Lower leg skin (tissue), 4 donors: Measurements from ENCODE around the gene VSTM4. TPM values are rescaled to one million over a fixed set of nuclear protein-coding genes. Genes with fewer than 3 reads are reported as not detected.
A peak's percentile ranks its signal among the peaks of the same experiment; 100 is the strongest.

ENCODE experiments used
- DNase-seq, 2 donors: peaks; one replicate each; pipeline ENCODE4 v3.0.0-alpha.2; 2019; ENCODE audit warnings: low spot score in 2 of 2
- H3K4me3 ChIP-seq: fragments of 200-600 bp; sonication (generic); 2 replicates; pipeline ENCODE4 v1.5.1; 2017; ENCODE audit warnings: mild to moderate bottlenecking, low read depth; ENCODE audit not compliant: poor library complexity, severe bottlenecking
- CTCF ChIP-seq, 3 donors: fragments of 450-650 bp; IDR thresholded peaks; one replicate each; pipeline ENCODE4 v1.5.1; 2016; ENCODE audit warnings: antibody characterized with exemption in 3 of 3, mild to moderate bottlenecking in 3 of 3, moderate library complexity in 2 of 3
- POLR2A ChIP-seq, 2 donors: fragments of 450-650 bp; IDR thresholded peaks; one replicate each; pipeline ENCODE4 v1.6.1; 2016 to 2017; ENCODE audit warnings: antibody characterized with exemption in 2 of 2, mild to moderate bottlenecking in 1 of 2, moderate library complexity in 1 of 2
- WGBS, 2 donors: methylation state at CpG; one replicate each; pipeline ENCODE4 v1.1.5; 2018; 5-methylcytosine and 5-hydroxymethylcytosine counted together
- intact Hi-C: fragments of 100-400 bp; cut with DNase I; formaldehyde crosslinking; loops from one replicate; pipeline ENCODE4 v1.15.0; 2023; ENCODE audit warnings: low total_unique reads
- total RNA-seq, 4 donors: library from RNA; depleted of rRNA; stranded (reverse); fragments of >200 nt; gene quantifications; one replicate each; pipeline ENCODE4 v1.1.0, GENCODE V29; 2016

The VSTM4 gene
- total RNA-seq, 4 donors from 2014 or later, result 1.1 to 5.0 (median 3.3) TPM

GRCh38 chr10:49081547-49082275, 33.6 kb downstream of the VSTM4 start:
- peak in 1 of 2 donors; percentile 82 for DNase-seq
- no peak for TF ChIP-seq POLR2A (IDR thresholded peaks at IDR 0.05)
- no peak for TF ChIP-seq CTCF (IDR thresholded peaks at IDR 0.05)
- no peak overlapping the region for H3K4me3 ChIP-seq
- 56 to 75% methylated on average over 9 of the region's 9 CpGs for WGBS, 2 donors
- intact Hi-C loops, result no loop called here

- TF ChIP-seq POLR2A (IDR thresholded peaks at IDR 0.05) (no peak), CTCF (IDR thresholded peaks at IDR 0.05) (no peak)
- intact Hi-C loops, result no loop called here
- 62 to 83% methylated on average over 3 of the region's 3 CpGs for WGBS, 2 donors
- DNase-seq, result peak in 1 of 2 donors; percentile 72
- no peak overlapping the region for H3K4me3 ChIP-seq
Measured at GRCh38 chr10:49080965-49081364, 34.4 kb downstream of the VSTM4 start.

- WGBS, 2 donors, result 45 to 49% methylated on average over 1 of the region's 1 CpG
- H3K4me3 ChIP-seq, result no peak overlapping the region
- DNase-seq, result peak in 1 of 2 donors; percentile 75
- TF ChIP-seq POLR2A (IDR thresholded peaks at IDR 0.05) (no peak), CTCF (IDR thresholded peaks at IDR 0.05) (no peak)
- intact Hi-C loops, result no loop called here
Measured at GRCh38 chr10:49080071-49080470, 35.3 kb downstream of the VSTM4 start.

- 78 to 81% methylated on average over 3 of the region's 3 CpGs for WGBS, 2 donors
- H3K4me3 ChIP-seq, result no peak overlapping the region
- no peak for DNase-seq
- TF ChIP-seq CTCF (IDR thresholded peaks at IDR 0.05) (no peak), POLR2A (IDR thresholded peaks at IDR 0.05) (no peak)
- intact Hi-C loops, result no loop called here
Measured at GRCh38 chr10:49079499-49079898, 35.8 kb downstream of the VSTM4 start.

GRCh38 chr10:49079072-49079471, 36.2 kb downstream of the VSTM4 start:
- no peak for TF ChIP-seq CTCF (IDR thresholded peaks at IDR 0.05)
- TF ChIP-seq POLR2A (IDR thresholded peaks at IDR 0.05), result no peak
- no peak for DNase-seq
- H3K4me3 ChIP-seq, result no peak overlapping the region
- intact Hi-C loops, result no loop called here
- 77 to 80% methylated on average over 3 of the region's 3 CpGs for WGBS, 2 donors

- intact Hi-C loops, result no loop called here
- 90 to 91% methylated on average over 2 of the region's 2 CpGs for WGBS, 2 donors
- TF ChIP-seq POLR2A (IDR thresholded peaks at IDR 0.05) (no peak), CTCF (IDR thresholded peaks at IDR 0.05) (no peak)
Measured at GRCh38 chr10:49078433-49078832, 36.9 kb downstream of the VSTM4 start.

More at GRCh38 chr10:49078433-49078832, 36.9 kb downstream of the VSTM4 start:
- no peak for DNase-seq
- no peak overlapping the region for H3K4me3 ChIP-seq
